H1 (cell line): ENCODE measurements around the gene R3HDM2. TPM values are rescaled to one million over a fixed set of nuclear protein-coding genes. Genes with fewer than 3 reads are reported as not detected.

ENCODE experiments used
- CTCF ChIA-PET: fragments of 300-600 bp; sonication (Branson Sonifier 250); formaldehyde crosslinking; loops from one replicate; lab custom pipeline; 2021; ENCODE audit not compliant: partially characterized antibody; lab: Charles Lee
- POLR2A ChIA-PET: fragments of 300-600 bp; sonication (Branson Sonifier 250); formaldehyde crosslinking; loops from one replicate; lab custom pipeline; 2021; ENCODE audit warnings: inconsistent platforms; ENCODE audit not compliant: partially characterized antibody; lab: Charles Lee
- DNase-seq, 2 experiments: peaks; one replicate each; pipeline versions ENCODE4 v3.0.0 to v3.0.0-alpha.2; 2010 to 2022; ENCODE audit warnings: low spot score in 2 of 2, low read depth in 1 of 2, mixed read lengths in 1 of 2
- FAIRE-seq: peaks from 2 replicates; lab custom pipeline; 2011; peaks lifted over from hg19 to GRCh38; lab: Jason Lieb, UNC
- H2AFZ ChIP-seq: 2 replicates; pipeline ENCODE4 v1.8.1; 2012; ENCODE audit warnings: low read length, inconsistent platforms
- H2AK5ac ChIP-seq: 2 replicates; pipeline ENCODE4 v1.6.1; 2013; ENCODE audit warnings: low read depth, low read length
- H2BK120ac ChIP-seq: replicated peaks from 2 replicates; pipeline ENCODE3; 2013; ENCODE audit warnings: low read depth, low read length, inconsistent platforms
- H2BK12ac ChIP-seq: 2 replicates; pipeline ENCODE4 v1.6.1; 2013; ENCODE audit warnings: low read depth, low read length
- H2BK15ac ChIP-seq: 2 replicates; pipeline ENCODE4 v1.6.1; 2013; ENCODE audit warnings: low read length
- H2BK20ac ChIP-seq: 2 replicates; pipeline ENCODE4 v1.6.1; 2013; ENCODE audit warnings: low read length
- H2BK5ac ChIP-seq: 2 replicates; pipeline ENCODE4 v1.6.1; 2013; ENCODE audit warnings: low read depth, low read length
- H3K14ac ChIP-seq: 2 replicates; pipeline ENCODE4 v1.6.1; 2013; ENCODE audit warnings: inconsistent platforms; ENCODE audit not compliant: insufficient read length
- H3K18ac ChIP-seq: 2 replicates; pipeline ENCODE4 v1.6.1; 2013; ENCODE audit warnings: low read length; ENCODE audit errors: extremely low read depth
- H3K23ac ChIP-seq: 2 replicates; pipeline ENCODE4 v1.6.1; 2013; ENCODE audit warnings: inconsistent platforms; ENCODE audit not compliant: insufficient read length
- H3K23me2 ChIP-seq: 2 replicates; pipeline ENCODE4 v1.6.1; 2013; ENCODE audit warnings: low read depth, low read length
- H3K27ac ChIP-seq: 2 replicates; pipeline ENCODE4 v1.6.1; 2011; ENCODE audit warnings: low read depth, low read length, inconsistent platforms
- H3K27me3 ChIP-seq, 4 experiments: replicated peaks in 1 of 4; 1 replicate in 1 of 4; 2 replicates in 3 of 4; pipeline versions ENCODE4 v1.6.1 to v1.8.1; 2011 to 2013; ENCODE audit warnings: low read length in 3 of 4, mild to moderate bottlenecking in 3 of 4, inconsistent platforms in 2 of 4, mixed read lengths in 2 of 4, moderate library complexity in 1 of 4; ENCODE audit not compliant: control insufficient read depth in 3 of 4, insufficient read depth in 3 of 4; ENCODE audit errors: extremely low read depth in 1 of 4
- H3K36me3 ChIP-seq, 4 experiments: 2 replicates each; pipeline versions ENCODE4 v1.6.1 to v1.8.1; 2011 to 2013; ENCODE audit warnings: mild to moderate bottlenecking in 4 of 4, low read length in 3 of 4, moderate library complexity in 2 of 4, control low read depth in 1 of 4, inconsistent platforms in 1 of 4; ENCODE audit not compliant: insufficient read depth in 4 of 4, control insufficient read depth in 2 of 4
- H3K4ac ChIP-seq: replicated peaks from 2 replicates; pipeline ENCODE3; 2013; ENCODE audit warnings: low read length, low read depth, mixed read lengths, inconsistent platforms; ENCODE audit not compliant: insufficient read length
- H3K4me1 ChIP-seq, 4 experiments: replicated peaks in 1 of 4; 1 replicate in 1 of 4; 2 replicates in 3 of 4; pipeline versions ENCODE4 v1.6.1 to v1.8.1; 2011 to 2013; ENCODE audit warnings: low read length in 3 of 4, inconsistent platforms in 2 of 4, mixed read lengths in 1 of 4; ENCODE audit not compliant: insufficient read depth in 4 of 4, control insufficient read depth in 3 of 4
- H3K4me2 ChIP-seq, 2 experiments: 2 replicates each; pipeline versions ENCODE4 v1.6.1 to v1.8.1; 2011 to 2013; ENCODE audit warnings: low read depth in 2 of 2, low read length in 2 of 2, control low read depth in 1 of 2, inconsistent platforms in 1 of 2, mild to moderate bottlenecking in 1 of 2; ENCODE audit not compliant: insufficient read depth in 1 of 2
- H3K4me3 ChIP-seq, 4 experiments: fragments of 200-600, 300-600 bp in 1 of 4; sonication (generic), shearing (Covaris generic), sonication (Bioruptor Twin) in 1 of 4; 2 replicates each; pipeline versions ENCODE4 v1.5.1 to v1.8.1; 2011 to 2016; ENCODE audit warnings: low read length in 4 of 4, low read depth in 3 of 4, control low read depth in 2 of 4, inconsistent platforms in 2 of 4, mild to moderate bottlenecking in 2 of 4, mixed read lengths in 1 of 4, moderate library complexity in 1 of 4; ENCODE audit not compliant: insufficient read depth in 2 of 4; ENCODE audit errors: extremely low read depth in 1 of 4
- H3K56ac ChIP-seq: replicated peaks from 2 replicates; pipeline ENCODE3; 2013; ENCODE audit warnings: low read depth, mild to moderate bottlenecking, mixed read lengths, low read length, inconsistent platforms; ENCODE audit not compliant: insufficient read length
- H3K79me1 ChIP-seq: 2 replicates; pipeline ENCODE4 v1.6.1; 2013; ENCODE audit warnings: low read depth, low read length, control low read depth
- H3K79me2 ChIP-seq, 2 experiments: 2 replicates each; pipeline versions ENCODE4 v1.6.1 to v1.8.1; 2012 to 2013; ENCODE audit warnings: low read length in 2 of 2, mild to moderate bottlenecking in 2 of 2, inconsistent platforms in 1 of 2; ENCODE audit not compliant: insufficient read depth in 2 of 2, control insufficient read depth in 1 of 2
- H3K9ac ChIP-seq, 4 experiments: replicated peaks in 1 of 4; 1 replicate in 1 of 4; 2 replicates in 3 of 4; pipeline versions ENCODE4 v1.6.1 to v1.8.1; 2011 to 2013; ENCODE audit warnings: low read depth in 3 of 4, low read length in 3 of 4, control low read depth in 2 of 4, mild to moderate bottlenecking in 2 of 4, moderate library complexity in 2 of 4, inconsistent platforms in 1 of 4; ENCODE audit errors: extremely low read depth in 1 of 4
- H3K9me3 ChIP-seq, 2 experiments: 2 replicates each; pipeline versions ENCODE4 v1.6.1 to v1.8.1; 2012 to 2013; ENCODE audit warnings: mild to moderate bottlenecking in 2 of 2, moderate library complexity in 2 of 2, control low read depth in 1 of 2, inconsistent platforms in 1 of 2, low read depth in 1 of 2, low read length in 1 of 2, mixed read lengths in 1 of 2; ENCODE audit not compliant: insufficient read depth in 2 of 2
- H4K20me1 ChIP-seq, 2 experiments: replicated peaks in 1 of 2; 2 replicates each; pipeline versions ENCODE3 to v1.8.1; 2011 to 2013; ENCODE audit warnings: inconsistent platforms in 2 of 2, low read length in 2 of 2, mild to moderate bottlenecking in 1 of 2; ENCODE audit not compliant: insufficient read depth in 2 of 2, control insufficient read depth in 1 of 2
- H4K5ac ChIP-seq: 2 replicates; pipeline ENCODE4 v1.6.1; 2013; ENCODE audit warnings: low read length, low read depth, mixed read lengths, inconsistent platforms; ENCODE audit not compliant: insufficient read length
- H4K8ac ChIP-seq: 2 replicates; pipeline ENCODE4 v1.8.0; 2013; ENCODE audit warnings: mild to moderate bottlenecking, moderate library complexity, low read length, inconsistent platforms; ENCODE audit not compliant: insufficient read depth; ENCODE audit errors: extremely low read depth
- H4K91ac ChIP-seq: replicated peaks from 2 replicates; pipeline ENCODE3; 2013; ENCODE audit warnings: low read length, mixed read lengths, inconsistent platforms; ENCODE audit not compliant: insufficient read length
- ATF2 ChIP-seq: IDR thresholded peaks from 2 replicates; pipeline ENCODE4 v1.6.1; 2012; ENCODE audit warnings: low read length, inconsistent platforms
- EP300 ChIP-seq, 2 experiments: IDR thresholded peaks; 1 replicate in 1 of 2; 2 replicates in 1 of 2; pipeline ENCODE4 v1.6.1; 2011 to 2012; ENCODE audit warnings: low read depth in 2 of 2, low read length in 2 of 2, mild to moderate bottlenecking in 2 of 2, borderline replicate concordance in 1 of 2, inconsistent platforms in 1 of 2, moderate library complexity in 1 of 2
- HDAC2 ChIP-seq, 2 experiments: fragments of 300-600 bp in 1 of 2; sonication (generic) in 1 of 2; IDR thresholded peaks; 2 replicates each; pipeline ENCODE4 v1.6.1; 2011 to 2012; ENCODE audit warnings: low read depth in 2 of 2, low read length in 2 of 2, mild to moderate bottlenecking in 2 of 2, moderate library complexity in 2 of 2, borderline replicate concordance in 1 of 2, inconsistent platforms in 1 of 2
- RNF2 ChIP-seq: fragments of 200-900, 300-1000 bp; sonication (generic); IDR thresholded peaks from 2 replicates; pipeline ENCODE4 v1.7.1; 2016; ENCODE audit warnings: borderline replicate concordance, low read depth, mild to moderate bottlenecking, antibody characterized with exemption, low read length; ENCODE audit not compliant: poor library complexity, severe bottlenecking; ENCODE audit errors: missing control alignments
- RXRA ChIP-seq: IDR thresholded peaks from 2 replicates; pipeline ENCODE4 v1.6.1; 2011; ENCODE audit warnings: low read depth, mild to moderate bottlenecking, low read length, moderate library complexity; ENCODE audit not compliant: insufficient read depth
- SIN3A ChIP-seq, 2 experiments: IDR thresholded peaks in 1 of 2; conservative IDR thresholded peaks in 1 of 2; 2 replicates each; pipeline ENCODE4 v1.6.1; 2011 to 2012; ENCODE audit warnings: low read length in 2 of 2, improper control_type of control experiment in 1 of 2, low read depth in 1 of 2, mild to moderate bottlenecking in 1 of 2
- TAF7 ChIP-seq: optimal IDR thresholded peaks from 2 replicates; pipeline ENCODE3; 2011; ENCODE audit warnings: low read depth, mild to moderate bottlenecking, inconsistent platforms, low read length, moderate library complexity, borderline replicate concordance
- TBP ChIP-seq: IDR thresholded peaks from 2 replicates; pipeline ENCODE4 v1.6.1; 2011; ENCODE audit warnings: low read depth, low read length, improper control_type of control experiment
- TEAD4 ChIP-seq: IDR thresholded peaks from 2 replicates; pipeline ENCODE4 v1.6.1; 2012; ENCODE audit warnings: low read depth, low read length, inconsistent platforms, mixed read lengths
- YY1 ChIP-seq: IDR thresholded peaks from 2 replicates; pipeline ENCODE4 v1.6.1; 2011; ENCODE audit warnings: low read depth, mild to moderate bottlenecking, low read length
- WGBS, 2 experiments: shearing (Covaris generic) in 1 of 2; methylation state at CpG; one replicate each; pipeline versions ENCODE4 v1.1.6 to v1.1.7; 2013 to 2015; ENCODE audit warnings: low lambda C conversion rate in 2 of 2, mixed read lengths in 2 of 2, inconsistent platforms in 1 of 2, low coverage in 1 of 2, missing lambda C conversion rate in 1 of 2; ENCODE audit not compliant: insufficient replicate concordance in 2 of 2, insufficient coverage in 1 of 2, insufficient read length in 1 of 2; ENCODE audit errors: extremely low coverage in 1 of 2, missing lambda C conversion rate in 1 of 2; 5-methylcytosine and 5-hydroxymethylcytosine counted together
- polyA plus RNA-seq, 7 experiments: library from polyadenylated mRNA; depleted of rRNA in 3 of 7; stranded (reverse) in 5 of 7; unstranded in 2 of 7; fragments of >200 nt in 5 of 7; fragments of 200-250 nt in 2 of 7; gene quantifications; 1 replicate in 5 of 7; 2 replicates in 1 of 7; 4 replicates in 1 of 7; pipeline versions ENCODE4 v1.2.1 to v1.2.3, GENCODE V29; 2011 to 2013; ENCODE audit warnings: missing spikeins in 2 of 7, mixed read lengths in 2 of 7
- total RNA-seq: library from RNA; stranded (reverse); fragmentation: NEBNext Ultra II Directional; extraction: Animal tissue kit (Norgen Biotek cat#: 25700); gene quantifications from 2 replicates; pipeline ENCODE4 v1.2.1, GENCODE V29; 2021

The R3HDM2 gene
- total and polyA plus RNA-seq, 2 of the 8 experiments (the other 6 are each of a cell fraction or from before 2014, with no cell fraction given), result 25.6 to 27.0 TPM

GRCh38 chr12:57250956-57251355, 179.9 kb downstream of the R3HDM2 start, which contains the start of gene STAC3:
TSS of gene STAC3 (minus strand) at chr12:57251187. CDS start at chr12:57249636, 1,551 bp downstream.
- WGBS, 2 experiments, result 78% methylated on average over 7 of the region's 7 CpGs; no CpG with 5 or more reads in 1 of the 2 experiments
- no peaks in the 10 kb centered on the region; a peak in 1 of 4 replicates for H3K9me3 ChIP-seq
- no peaks in the 10 kb centered on the region for H4K20me1 ChIP-seq
- no peak within 1 kb of the TSS for H2BK15ac ChIP-seq
- H4K8ac ChIP-seq, result no peak within 1 kb of the TSS
- H3K14ac ChIP-seq, result no peak within 1 kb of the TSS
- no peaks in the 10 kb centered on the region for H3K79me2 ChIP-seq
- FAIRE-seq (no peak), DNase-seq (no peak)
- H3K23me2 ChIP-seq, result 0 out of 2 replicates have a peak, but pooled peaks cover 2% of the 10 kb centered on the region
- no peak within 1 kb of the TSS for H3K18ac ChIP-seq
- no peak within 1 kb of the TSS for H2BK5ac ChIP-seq
- ChIA-PET POLR2A (interaction anchor here (0.6 to 23.7 kb wide), 6 partner anchors 10 to 203 kb away, joined by 3 to 852 read pairs (median 4); partner anchors contain the start of genes INHBE and SHMT2), CTCF (interaction anchor here (0.6 to 27.9 kb wide), 13 partner anchors 9 to 524 kb away, joined by 3 to 726 read pairs (median 21); partner anchors contain the start of genes GLI1, INHBE, NXPH4 and SHMT2)
- H2AFZ ChIP-seq, result no peak within 1 kb of the TSS
- no peak within 1 kb of the TSS for H2BK20ac ChIP-seq
- H2BK120ac ChIP-seq, result no peak within 1 kb of the TSS
- no peak within 1 kb of the TSS for H4K91ac ChIP-seq
- no peak within 1 kb of the TSS for H3K4ac ChIP-seq
- peaks cover 0 to 2% (median 0%) of the 10 kb centered on the region in 4 experiments; a peak in 1 of 8 replicates for H3K36me3 ChIP-seq
- H4K5ac ChIP-seq, result no peak within 1 kb of the TSS
- H3K4me1 ChIP-seq, result peaks cover 2 to 8% (median 4%) of the 10 kb centered on the region in 4 experiments; a peak in 6 of 7 replicates
- H2AK5ac ChIP-seq, result no peak within 1 kb of the TSS
- no peak within 1 kb of the TSS for H3K4me3 ChIP-seq
- H3K9ac ChIP-seq, result peak within 1 kb of the TSS in 1 of 4 experiments; percentile 37; a peak in 1 of 7 replicates
- H3K27ac ChIP-seq, result no peak within 1 kb of the TSS
- no peaks in the 10 kb centered on the region for H3K79me1 ChIP-seq
- no peak within 1 kb of the TSS; a peak in 1 of 4 replicates for H3K4me2 ChIP-seq
- H3K56ac ChIP-seq, result no peak within 1 kb of the TSS
- no peaks in the 10 kb centered on the region for H3K27me3 ChIP-seq
- H2BK12ac ChIP-seq, result no peak within 1 kb of the TSS
- H3K23ac ChIP-seq, result no peak within 1 kb of the TSS
- TF ChIP-seq RXRA (no peak), TBP (no peak), YY1 (no peak), TEAD4 (no peak), HDAC2 (IDR thresholded peaks at IDR 0.05; ENCODE audit: borderline replicate concordance in 1 of 2, low read depth in 2 of 2, low read length in 2 of 2) (no peak), RNF2 (no peak), EP300 (IDR thresholded peaks at IDR 0.05; ENCODE audit: borderline replicate concordance in 1 of 2, low read depth in 2 of 2, low read length in 2 of 2) (no peak), TAF7 (no peak), ATF2 (no peak), SIN3A (conservative IDR thresholded peaks at IDR 0.05 in 1 of 2, IDR thresholded peaks at IDR 0.05 in 1 of 2; ENCODE audit: low read depth in 1 of 2, low read length in 2 of 2) (no peak)
